GM18520 (cell line): Measurements from ENCODE around the gene GNG4.
"Not testable (repeated sequence)": the region's sequence is repeated elsewhere in the genome, so short reads cannot be mapped to it uniquely, and the experiment has no call there.

ENCODE experiments used
- ATAC-seq: cut with Tn5 transposase; IDR thresholded peaks from one replicate; pipeline ENCODE4 v1.9.1; 2021; ENCODE audit not compliant: unreplicated experiment

GNG4 gene

DNA sequence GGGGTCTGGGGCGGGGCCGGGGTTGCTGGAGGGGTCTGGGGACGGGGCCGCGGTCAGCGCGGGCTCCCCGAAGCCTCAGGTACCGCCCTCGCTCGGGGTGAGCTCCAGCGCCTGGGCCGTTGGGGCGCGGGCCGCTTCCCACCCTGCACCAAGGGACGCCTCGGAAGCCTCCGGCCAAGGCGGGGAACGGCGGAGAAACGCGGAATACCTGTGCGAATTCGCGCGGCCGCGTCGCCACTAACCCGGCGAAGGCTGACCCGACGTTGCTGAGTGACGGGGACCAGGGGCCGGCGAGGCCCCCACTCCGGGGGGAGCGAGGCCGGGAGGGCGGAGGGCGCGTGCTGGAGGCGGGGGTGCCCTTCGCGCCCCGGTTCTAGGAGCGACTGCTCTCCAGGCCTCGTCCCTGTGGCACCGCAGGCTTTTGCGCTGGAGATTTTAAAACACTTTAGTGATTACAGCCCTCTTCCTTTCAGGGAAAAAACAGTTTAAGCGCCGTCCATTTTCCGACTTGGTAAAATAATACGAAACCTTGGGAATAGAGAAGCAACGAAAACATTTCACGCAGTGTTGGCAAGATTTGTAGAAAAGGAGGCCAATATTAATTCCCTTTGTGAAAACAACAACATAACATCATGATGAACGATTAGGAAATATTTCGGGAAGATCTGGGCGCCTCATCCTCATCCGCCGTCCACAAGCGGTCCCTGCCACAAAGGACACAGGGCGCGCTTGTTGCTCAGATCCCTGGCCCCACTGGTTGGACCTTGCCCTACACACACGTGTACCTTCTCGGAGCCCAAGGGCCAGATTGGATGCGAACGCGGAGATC is 971 bp upstream of the GNG4 start:
- ATAC-seq: no peak

DNA sequence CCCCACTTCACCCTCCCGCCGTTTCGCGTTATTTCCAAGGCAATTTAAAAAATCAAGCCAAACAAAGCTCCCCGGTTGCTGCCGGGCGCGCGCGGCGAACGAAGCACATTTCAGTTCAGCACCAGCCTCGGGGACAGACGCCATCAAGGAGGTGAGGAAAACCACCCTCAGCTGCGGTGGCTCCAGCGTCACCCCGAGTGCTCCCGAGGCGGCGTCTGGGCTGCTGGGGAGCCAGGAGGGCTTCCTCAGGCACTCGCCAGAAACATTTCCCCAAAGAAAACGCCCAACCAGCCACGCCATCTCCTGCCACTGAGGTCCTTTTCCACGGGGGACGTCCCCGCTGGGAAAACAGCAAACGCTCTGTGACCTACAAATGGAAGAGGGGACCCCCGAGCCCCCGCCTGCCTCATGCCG is 623 bp downstream of the GNG4 start:
- no peak for ATAC-seq

DNA sequence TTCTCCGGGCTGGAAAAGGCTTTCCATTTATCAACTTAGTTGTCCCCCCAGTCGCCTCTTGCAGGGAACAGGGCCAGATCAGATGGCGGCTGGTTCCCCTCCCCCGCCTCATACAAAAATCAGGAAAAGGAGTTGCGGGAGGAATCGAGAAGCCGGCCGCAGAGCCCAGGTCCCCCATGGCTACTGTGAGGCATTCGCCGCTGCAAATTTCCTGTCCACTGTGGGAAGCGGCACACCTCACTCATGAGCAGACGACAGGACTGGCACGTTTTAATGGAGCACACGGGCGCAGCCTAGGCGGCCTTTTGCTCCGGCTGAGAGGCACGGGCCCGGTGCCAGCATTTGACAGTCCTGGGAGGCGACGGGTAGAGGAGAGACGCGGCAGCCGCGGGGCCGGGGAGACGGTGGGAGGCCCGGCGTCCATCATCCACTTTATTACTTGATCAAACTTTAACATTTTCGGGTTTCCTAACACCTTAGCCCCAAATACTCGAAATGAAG is 1.1 kb downstream of the GNG4 start:
- ATAC-seq: no peak

DNA sequence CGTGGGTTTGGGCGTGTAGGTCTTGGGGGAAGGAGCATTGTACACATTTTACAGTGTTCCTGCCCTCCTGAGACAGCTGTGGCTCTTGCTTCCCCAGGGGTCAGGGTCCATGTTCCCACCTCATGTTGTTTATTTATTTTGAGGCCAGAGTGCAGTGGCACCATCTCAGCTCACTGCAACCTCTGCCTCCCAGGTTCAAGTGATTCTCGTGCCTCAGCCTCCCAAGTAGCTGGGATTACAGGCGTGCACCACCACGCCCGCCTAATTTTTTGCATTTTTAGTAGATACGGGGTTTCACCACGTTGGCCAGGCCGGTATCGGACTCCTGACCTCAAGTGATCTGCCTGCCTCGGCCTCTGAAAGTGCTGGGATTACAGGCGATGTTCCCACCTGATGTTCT is 2.0 kb downstream of the GNG4 start:
- not testable (repeated sequence) for ATAC-seq

DNA sequence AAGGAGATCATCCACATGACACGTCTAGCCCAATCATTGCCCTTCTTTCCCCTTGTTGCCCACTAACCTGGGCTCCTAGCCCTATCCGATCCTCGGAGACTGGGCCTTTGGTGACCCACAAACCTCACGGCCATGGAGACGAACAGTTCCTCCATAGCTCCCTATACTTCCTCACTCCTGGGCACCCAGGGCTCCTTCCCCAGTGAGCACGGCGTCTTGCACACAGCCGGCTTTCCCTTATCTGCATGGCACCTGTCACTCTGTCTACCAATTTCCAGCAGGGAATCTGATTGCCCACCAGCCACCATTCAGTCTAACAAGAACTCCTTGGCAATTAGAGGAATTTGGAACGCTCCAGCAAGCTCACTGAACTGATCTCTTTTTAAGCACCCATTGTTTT is 3.1 kb downstream of the GNG4 start:
- ATAC-seq: no peak

DNA sequence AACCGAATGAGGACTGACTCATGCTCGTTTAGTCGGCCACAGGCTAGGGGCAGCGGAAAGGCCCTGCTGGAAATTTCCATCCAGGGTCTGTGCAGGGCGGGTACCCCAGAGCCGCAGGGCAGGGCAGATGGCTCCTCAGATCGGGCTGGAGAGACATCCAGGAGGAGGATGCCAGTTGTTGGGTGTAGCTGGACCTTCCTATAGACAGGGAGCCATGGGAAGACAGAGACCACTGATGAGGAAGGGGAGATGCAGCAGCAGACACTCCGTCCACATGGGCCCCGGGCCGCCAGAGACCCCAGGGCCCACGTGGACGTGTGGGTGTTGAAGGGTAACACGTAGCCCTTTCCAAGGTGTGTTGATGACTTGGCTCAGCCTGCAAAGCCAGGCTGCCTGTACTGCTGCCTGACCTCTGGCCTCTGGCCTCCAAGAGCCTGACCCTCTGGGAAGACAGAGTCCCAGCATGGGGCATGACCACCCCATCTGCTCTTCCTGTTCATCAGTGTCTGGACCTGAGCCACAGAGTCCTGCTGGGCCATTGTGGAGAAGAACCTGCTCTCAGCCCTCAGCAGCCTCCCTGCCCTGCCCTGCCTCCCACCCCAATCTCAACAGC is 4.8 kb downstream of the GNG4 start:
- ATAC-seq: no peak

DNA sequence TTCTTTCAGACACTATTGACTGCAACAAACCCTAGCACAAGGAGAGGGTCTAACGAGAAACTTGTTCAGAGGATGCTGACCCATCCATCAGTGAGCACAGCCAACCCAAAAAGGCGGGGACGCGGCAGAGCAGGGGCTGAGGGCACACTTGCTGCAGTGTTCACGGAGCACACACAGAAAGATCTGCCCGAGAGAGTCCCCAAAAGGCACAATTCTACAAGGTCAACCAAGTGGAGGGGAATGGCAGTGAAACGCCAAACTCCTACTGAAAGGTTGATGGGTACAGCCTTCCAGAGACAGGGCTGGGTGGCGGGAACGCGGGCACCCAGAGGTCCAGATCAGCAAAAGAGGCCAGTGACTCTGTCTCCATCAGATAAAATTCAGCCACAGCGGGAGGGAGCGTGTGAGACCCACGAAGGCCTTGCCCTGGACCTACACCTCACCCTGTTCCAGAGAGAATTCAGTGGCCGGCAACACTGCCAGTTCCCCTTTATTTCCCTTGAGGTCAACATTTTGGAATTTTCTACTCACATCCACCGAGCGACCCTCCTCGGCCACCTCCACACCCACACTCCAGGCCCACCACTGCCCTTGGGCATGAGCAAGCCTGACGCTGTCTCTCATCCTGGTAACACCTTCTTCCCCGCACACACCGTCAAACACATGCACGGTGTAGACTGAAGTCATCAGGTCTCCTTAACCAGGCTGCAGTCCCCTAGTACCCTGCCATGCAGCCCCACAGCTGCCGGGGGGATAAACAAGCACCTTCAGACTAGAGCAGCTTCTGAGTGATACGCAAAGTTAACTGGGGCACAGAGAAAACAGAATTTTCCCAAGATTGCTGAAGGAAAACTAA is 5.5 kb downstream of the GNG4 start:
- no peak for ATAC-seq

DNA sequence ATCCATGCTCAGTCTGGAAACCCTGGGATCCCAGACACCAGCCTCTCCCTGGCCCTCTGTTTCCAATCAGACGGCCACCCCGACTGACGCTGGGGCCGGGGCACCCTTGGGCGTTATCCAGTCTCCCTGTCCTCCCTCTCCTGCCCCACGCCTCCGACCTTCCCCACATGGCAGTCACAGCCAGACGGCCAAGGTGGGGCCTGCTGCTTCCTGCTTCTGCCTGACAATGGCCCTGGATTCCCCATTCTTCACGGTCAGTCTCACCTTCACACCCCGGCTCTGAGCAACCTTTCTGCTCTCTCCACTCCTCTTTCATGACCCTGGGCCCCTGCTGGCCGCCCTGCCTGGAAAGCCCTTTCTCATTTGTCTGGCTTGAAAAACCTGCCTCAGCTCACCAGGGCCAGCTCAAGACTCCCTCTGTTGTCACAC is 6.6 kb downstream of the GNG4 start:
- no peak for ATAC-seq

DNA sequence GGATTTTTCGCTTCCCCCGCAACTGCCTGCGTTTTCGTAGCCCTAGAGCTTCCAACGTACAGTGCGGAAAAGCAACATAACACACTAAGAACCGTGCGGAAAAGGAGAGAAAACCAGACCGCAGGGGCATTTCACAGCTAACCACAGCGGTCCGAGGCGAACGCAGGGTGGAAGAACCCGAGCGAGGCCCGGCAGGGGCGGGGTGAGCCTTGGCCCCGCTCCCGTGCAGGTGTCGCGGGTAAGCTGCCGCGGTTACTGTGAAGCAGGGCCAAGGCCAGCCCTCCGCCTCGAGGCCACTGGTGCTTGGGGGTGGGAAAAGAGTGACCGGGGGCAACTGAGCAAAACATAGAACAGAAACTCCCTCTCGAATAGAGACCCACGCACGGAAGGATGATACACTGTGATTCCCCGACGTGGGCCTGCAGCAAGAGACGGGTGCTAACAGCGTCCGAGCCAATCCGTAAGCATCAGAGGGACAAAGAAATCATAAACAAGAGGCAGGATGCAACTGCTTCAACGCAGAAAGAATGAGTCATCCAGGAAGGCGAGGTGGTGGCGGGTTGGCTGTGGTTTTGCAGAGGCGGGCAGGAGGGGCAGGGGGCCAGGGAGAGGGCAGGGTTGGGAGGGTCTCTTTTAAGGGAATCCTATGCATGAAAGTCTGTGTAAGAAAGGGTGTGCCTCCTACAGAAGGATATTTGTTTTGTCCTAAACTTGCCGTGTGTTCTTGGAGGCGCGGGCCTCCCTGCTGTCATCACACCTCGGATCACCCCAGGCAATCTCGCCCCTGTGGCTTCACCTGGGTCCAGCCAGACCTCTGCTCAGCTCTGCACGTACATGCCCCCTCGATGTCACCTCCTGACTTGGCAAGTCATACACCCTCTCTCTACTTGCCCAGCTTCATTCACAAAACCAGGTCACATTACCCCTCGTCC is 7.3 kb downstream of the GNG4 start:
- no peak for ATAC-seq

DNA sequence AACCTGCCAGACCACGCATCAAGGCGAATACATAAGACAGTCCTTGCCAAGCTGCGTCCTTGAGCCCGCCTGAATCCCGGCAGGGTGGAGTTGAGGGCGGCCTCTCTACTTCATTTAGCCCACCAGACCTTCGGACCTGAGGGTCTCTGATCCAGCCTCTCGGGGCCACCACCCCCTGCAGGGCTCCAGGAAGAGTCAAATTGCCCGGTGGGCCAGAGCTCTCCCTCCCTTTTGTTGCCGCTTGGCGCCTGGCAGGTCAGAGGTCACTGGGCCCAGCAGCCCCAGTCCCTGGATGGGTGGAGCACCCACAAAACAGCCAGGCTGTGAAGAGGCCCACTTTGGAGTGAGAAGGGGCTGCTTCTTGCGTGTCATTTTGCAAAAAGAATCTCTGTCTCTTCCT is 9.0 kb downstream of the GNG4 start:
- no peak for ATAC-seq

DNA sequence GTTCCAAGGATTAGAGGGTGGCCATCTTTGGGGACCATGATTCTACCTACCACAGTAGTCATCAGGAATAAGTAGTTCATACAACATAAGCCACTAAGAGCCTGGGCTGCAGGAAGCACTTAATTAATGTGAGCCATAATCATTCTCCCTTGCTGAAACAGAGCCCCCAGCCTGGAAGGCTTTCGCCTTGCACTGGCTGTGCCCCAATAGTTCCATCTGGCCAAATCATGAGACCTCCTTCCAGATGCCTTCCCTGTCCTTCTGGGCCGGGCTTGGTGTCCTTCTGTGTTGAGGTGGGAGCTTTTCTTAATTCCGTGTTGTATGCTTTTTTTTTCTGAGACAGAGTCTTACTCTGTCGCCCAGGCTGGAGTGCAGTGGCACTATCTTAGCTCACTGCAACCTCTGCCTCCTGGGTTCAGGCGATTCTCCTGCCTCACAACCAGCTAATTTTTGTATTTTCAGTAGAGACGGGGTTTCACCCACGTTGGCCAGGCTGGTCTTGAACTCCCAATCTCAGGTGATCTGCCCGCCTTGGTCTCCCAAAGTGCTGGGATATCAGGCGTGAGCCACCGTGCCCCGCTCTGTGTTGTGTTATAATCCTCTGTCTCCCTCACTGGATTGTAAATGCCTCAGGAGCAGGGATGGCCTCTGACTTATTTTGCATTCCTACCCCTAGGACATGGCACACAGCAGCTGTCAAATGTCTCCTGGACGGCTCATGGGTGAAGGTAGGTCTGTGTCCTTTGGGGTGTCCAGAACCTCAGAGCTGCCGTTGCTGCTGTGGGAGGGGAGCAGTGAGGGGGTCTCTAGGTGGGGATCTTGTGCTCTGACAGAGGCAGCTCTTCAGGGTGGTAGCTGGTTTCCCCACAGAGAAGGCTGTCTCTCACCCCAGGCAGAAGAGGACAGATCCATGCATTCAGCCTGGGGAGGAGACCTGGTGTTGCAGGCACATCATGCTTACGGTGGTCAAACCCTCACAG is 10.1 kb downstream of the GNG4 start:
- no peak for ATAC-seq

DNA sequence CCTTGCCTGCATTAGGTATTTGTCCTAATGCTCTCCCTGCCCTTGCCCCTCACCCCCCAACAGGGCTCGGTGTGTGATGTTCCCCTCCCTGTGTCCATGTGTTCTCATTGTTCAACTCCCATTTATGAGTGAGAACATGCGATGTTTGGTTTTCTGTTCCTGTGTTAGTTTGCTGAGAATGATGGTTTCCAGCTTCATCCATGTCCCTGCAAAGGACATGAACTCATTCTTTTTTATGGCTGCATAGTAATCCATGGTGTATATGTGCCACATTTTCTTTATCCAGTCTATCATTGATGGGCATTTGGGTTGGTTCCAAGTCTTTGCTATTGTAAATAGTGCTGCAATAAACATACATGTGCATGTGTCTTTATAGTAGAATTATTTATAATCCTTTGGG is 11.0 kb downstream of the GNG4 start:
- not testable (repeated sequence) for ATAC-seq

DNA sequence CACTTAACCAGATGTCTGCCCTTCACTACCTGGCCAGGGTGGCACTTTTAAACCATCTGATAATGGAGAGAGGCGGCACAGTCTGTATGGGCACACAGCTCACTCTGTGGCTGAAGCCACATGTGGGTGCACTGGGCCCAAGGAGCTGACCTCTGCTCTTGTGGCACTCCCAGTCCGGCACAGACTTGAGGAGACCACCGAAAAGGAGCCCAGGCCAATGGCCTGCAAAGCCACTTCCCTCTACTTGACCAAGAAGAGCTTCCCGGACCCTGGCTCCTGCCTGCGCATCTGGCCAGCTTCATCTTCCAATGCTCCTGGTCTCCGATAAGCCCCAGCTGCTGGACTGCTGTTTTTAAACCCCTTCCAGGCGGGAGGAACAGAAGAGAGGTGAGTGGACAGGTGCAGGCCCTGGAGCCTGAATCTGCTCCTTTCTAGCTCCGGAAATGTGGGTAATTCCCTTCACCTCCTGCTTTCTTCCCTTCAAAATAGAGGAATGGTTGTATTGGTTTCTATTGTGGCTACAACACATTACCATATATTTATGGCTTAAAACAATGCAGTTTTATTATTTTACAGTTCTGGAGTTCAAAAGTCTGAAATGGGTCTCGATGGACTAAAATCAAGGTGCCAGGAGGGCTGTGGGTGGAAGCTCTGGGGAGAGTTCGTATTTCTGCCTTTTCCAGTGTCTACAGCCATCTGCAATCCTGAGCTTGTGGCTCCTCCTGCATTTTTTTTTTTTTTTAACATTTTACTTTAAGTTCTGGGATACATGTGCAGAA is 11.6 kb downstream of the GNG4 start:
- no peak for ATAC-seq

DNA sequence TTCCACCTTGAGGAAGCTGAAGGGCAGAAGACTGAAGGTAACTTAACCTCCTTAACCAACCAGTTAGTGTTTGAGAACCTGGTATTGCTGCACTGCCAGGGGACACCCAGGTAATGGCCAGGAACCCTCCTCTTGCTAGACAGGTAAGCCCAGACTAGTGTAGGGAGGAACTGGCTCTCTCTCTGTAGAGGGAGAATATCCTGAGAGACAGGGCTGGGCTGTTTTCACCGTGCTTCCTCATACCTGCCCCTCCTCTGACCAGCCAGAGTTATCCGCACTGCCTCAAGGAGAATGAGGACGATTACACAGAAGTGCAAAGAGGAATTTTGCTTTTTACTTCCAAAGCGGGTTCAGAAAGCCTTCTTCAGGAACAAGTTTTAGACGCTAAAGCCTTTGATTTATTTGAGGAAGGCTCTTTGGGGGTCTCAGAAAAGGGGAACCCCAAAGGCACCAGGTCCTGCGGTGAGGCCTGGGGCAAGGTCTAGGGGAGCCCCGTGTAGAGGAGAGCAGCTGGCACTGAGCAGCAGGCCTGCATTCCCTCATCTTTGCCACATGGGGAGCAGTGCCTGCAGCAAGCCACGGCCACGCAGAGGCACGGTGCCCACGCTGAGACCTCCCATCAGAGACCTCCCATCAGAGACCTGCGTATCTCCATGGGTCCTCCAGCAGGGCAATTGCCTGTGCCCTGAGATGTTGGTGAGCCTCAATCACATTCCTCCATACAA is 13.5 kb downstream of the GNG4 start:
- ATAC-seq: no peak

DNA sequence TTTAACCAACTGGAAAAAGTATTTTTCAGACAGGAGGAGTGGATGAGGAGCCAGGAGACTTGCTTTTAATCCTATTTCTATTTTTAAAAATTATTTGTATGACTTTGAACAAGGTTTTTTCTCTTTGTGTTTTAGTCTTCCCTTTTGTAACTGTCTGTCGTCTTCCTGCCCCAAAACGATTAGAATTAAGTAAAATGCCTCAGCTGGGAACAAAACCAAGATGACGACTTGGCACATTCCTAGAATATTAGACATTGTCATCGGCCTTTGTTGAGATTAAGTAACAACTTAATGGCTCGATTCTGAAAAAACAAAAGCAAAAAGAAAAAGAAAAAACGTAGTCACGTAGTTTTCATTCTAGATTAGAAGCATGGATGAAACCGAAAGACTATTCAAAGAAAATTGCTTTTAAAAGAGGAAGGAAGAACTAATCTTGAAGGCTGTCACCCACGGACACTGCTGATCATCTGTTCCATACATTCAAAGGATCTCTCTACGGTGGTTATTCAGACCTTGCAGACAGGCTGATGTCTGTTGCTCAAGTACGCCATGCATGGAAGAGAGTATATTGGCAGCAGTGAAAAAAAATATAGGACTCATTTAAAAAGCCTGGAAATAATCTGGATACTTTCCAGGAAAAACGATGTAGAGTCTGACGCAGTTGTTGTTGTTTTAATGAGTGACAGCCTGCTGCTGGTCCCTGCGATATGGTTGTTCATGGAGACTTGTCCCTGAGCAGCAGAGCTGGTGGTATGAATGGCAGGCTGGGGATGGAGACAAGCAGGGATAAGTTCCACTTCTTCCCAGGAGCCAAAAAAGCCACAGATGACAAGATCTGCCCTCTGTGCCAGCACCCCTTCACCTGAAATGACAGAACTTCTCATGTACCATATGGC is 16.8 kb downstream of the GNG4 start:
- ATAC-seq: peak; percentile 58

DNA sequence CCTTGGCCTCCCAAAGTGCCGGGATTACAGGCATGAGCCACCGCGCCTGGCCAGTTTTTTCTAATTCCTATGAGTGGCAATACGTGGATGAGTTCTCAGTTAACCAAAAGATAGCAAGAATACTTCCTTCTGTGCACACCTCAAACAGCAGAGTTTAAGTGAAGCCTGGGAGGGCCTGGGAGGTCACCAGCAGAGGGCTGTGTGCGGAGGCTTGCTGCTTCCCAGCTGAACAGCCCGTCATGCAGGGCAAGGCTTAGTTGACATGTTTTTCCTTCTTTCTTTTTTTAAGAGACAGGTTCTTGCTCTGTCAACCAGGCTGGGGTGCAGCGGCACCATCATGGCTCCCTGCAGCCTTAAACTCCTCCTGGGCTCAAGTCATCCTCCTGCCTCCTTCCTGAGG is 17.8 kb downstream of the GNG4 start:
- no peak for ATAC-seq
